ENCODE data around the gene REM1.
"Not testable (repeated sequence)": the region's sequence is repeated elsewhere in the genome, so short reads cannot be mapped to it uniquely, and the experiment has no call there.

Gene REM1

GRCh38 chr20:31485450-31486339, 10.6 kb downstream of the REM1 start:
- DNase-seq (ENCODE audit: low read depth in 3 of 3), result peak in 1 of 3 experiments; percentile 32

DNA sequence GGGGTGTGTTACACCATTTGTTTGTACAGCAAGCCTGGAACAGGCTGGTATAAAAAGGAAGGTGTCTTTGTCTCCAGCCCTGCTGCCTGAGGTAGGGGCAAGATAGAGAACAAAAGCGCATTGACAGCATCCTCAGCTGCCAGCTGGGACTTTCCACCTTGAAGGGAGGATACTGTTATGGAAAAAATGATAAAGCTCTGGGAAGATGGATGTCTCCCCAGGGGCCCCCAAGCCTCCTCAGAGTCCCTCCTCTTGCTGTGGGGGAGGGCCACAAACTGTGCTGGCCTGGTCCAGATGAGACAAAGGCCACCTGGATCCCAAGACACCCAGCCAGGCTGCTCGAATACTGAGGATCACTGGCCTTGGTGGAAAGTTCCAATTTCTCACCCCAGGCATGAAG, 13.0 kb downstream of the REM1 start:
- no peak for DNase-seq (ENCODE audit: low read depth in 3 of 3)

DNA sequence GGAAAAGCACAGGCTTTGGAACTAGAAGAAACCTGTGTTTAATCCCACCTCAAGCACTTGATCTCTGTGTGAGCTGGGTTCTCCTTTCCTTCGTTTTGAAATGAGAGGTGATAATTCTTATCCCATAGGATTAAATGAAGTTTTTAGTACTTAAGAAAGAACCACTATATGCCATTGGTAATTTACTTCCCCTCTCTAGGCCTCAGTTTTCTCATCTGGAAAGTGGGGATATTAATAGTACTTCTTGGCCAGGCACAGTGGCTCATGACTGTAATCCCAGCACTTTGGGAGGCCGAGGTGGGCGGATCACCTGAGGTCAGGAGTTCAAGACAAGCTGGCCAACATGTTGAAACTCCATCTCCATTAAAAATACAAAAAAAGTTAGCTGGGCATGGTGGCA, 14.1 kb downstream of the REM1 start:
- DNase-seq (ENCODE audit: low read depth in 3 of 3), result no peak

- DNase-seq (ENCODE audit: low read depth in 3 of 3), result no peak
These were observed 15.7 kb downstream of the REM1 start for GRCh38 chr20:31490752-31491151.

DNA sequence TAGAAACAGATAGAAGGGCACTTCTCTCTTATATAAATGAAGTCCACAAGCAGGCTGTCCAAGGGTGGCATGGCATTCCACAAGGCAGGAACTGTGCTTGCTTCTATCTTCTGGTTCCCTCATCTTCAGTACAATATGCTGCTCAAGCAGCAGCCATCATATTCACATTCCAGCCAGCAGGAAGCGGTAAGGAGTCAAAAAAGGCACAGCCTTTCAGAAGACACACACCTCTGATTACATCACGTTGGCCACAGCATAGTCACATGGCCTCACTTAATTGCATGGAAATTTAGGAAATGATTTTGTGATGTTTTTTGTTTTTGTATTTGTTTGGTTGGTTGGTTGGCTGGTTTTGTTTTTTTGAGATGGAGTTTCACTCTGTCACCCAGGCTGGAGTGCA, 19.0 kb downstream of the REM1 start:
- DNase-seq (ENCODE audit: low read depth in 3 of 3), result no peak

GRCh38 chr20:31496761-31497295, 21.7 kb downstream of the REM1 start:
- DNase-seq (ENCODE audit: low read depth in 3 of 3), result no peak

DNA sequence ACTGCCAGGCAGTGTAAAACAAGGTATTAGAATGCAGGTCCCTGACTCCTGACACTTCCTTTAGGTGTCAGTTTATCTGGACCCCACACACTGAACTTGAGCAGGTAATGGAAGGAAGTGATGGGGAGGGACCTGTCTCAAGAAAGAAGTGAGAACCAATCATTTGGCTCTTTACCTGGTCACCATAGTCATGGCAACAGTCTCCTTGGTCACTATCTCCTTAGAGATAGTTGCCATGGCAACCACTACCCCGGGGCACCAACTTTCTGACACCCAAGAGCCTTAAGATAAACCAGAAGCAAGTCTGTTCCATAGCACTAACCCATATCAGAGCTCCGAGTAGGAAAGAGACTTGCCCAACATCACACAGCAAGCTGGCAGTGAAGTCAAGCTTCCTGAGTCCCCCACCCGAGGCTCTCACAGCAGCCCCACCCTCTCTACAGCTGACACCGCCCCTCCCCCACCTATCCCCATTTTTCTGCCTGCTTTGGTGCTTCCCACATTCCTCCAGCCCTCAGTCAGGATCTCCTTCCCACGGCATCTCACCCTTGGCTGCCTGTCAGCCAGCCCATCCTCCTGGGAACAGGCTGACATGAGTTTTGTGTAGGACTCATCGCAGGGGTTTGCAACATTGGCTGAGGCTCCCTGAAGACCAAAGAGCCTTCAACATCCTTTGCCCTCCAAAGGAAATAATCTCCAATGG, 22.9 kb downstream of the REM1 start:
- DNase-seq (ENCODE audit: low read depth in 3 of 3), result no peak

GRCh38 chr20:31500527-31500926, 25.4 kb downstream of the REM1 start:
- no peak for DNase-seq (ENCODE audit: low read depth in 3 of 3)

DNA sequence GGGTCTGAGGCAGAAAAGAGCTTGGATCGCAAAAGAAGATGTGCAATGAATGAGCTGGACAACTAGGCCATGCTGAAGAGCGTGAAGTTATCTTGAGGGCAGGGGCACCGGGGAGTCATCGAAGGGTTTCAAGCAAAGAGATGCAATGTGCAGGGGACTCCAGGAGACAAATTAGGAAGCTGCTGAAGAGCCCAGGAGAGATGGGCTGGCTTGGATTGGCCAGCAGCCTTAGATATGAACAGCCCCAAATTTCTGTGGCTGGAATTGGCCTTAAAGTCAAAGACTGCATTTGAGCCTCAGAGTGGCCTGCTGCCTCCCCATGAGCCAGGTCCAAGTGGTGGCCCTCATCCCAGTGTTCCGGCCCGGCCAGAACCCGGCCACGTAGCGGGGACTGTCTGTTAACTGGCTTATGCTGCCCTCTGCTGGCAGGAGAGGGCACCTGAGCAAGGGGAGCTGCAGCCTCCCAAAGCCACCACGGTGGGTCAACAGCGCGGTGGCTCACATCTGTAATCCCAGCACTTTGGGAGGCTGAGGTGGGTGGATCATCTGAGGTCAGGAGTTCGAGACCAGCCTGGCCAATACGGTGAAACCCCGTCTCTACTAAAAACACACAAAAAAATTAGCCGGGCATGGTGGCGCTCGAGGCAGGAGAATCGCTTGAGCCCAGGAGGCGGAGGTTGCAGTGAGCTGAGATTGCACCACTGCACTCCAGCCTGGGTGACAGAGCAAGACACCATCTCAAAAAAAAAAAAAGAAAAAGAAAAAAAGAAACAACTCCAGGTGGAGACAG, 28.0 kb downstream of the REM1 start:
- peak; percentile 54 to 75 (median 69) for DNase-seq (ENCODE audit: low read depth in 3 of 3)

DNA sequence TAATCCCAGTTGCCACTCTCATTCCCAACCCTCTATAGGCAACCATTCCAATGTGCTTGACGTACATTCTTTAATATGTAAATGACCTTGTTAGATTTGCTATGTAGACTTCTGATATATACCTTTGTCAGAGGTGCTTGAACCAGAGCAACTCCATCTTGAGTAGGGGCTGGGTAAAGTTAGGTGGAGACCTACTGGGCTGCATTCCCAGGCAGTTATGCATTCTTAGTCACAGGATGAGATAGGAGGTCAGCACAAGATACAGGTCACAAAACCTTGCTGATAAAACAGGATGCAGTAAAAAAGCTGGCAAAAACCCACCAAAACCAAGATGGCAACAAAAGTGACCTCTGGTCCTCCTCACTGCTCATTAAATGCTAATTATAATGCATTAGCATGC, 30.8 kb downstream of the REM1 start:
- DNase-seq (ENCODE audit: low read depth in 3 of 3), result no peak

DNA sequence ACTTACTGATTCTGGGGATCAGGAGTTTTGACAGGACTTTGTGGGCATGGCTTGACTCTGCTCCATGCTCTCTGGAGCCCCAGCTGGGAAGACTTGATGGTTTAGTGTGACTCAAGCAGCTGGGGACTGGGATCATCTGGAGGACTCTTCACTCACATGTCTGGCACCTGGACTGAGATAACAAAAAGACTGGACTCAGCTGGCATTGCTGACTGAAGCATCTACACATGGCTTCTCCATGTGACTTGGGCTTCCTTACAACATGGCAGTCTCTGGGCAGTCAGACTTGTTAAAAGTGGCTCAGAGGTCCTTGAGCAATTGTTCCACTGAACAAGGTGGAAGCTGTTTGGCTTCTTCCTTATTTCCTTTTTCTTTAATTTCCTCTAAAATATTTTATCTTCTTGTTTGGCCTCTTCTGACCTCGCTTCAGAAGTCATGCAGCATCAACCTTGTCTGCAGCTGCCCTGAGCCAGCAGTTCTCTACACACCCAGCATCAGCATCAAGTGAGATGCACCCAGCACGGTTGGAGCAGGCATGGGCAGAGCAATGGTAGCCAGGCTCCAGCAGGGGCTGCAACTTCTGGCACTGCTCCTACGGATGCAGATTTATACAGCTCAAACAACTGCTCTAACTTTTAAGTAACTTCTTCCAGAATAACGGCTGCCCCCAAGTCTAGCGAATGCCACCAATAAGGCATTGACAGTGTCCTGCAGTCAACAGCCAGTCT, 33.6 kb downstream of the REM1 start:
- no peak for DNase-seq (ENCODE audit: low read depth in 3 of 3)

DNA sequence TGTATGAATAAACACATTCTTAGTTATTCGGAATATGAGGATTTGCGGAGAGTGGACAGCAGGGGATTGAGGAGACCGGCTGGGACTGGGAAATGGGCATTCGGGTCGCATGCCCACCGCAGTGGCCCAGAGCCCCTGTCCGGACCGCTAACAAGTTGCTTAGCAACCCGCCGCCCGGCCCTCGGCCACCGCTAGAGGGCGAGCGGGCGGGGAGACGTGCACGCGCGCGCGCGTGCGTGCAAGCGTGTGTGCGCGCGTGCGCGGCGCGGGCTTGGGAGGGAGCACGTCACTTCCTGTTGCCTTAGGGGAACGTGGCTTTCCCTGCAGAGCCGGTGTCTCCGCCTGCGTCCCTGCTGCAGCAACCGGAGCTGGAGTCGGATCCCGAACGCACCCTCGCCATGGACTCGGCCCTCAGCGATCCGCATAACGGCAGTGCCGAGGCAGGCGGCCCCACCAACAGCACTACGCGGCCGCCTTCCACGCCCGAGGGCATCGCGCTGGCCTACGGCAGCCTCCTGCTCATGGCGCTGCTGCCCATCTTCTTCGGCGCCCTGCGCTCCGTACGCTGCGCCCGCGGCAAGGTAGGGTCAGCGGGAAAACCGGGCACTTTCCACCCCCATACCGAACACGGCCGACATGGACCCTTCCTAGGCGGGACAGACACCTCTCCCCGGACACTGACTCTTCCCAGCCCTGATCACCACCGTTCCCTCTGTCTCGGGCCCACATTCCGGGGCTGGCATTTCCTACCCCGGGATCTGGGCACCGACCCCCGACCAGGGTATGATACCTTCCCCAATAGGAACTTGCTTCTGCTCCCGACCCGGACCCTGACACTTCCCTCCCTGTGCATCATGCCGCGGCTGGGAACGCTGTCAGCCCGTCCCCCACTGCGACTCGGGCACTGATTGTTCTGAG, 39.3 kb downstream of the REM1 start, which contains the start of gene HM13:
Gene HM13, plus strand, starts transcription at position 289 of the 918 bp plus-strand sequence. Its CDS starts 110 bp downstream, at position 399.
- peak; percentile 74 to 84 (median 78) for DNase-seq (ENCODE audit: low read depth in 3 of 3)

DNA sequence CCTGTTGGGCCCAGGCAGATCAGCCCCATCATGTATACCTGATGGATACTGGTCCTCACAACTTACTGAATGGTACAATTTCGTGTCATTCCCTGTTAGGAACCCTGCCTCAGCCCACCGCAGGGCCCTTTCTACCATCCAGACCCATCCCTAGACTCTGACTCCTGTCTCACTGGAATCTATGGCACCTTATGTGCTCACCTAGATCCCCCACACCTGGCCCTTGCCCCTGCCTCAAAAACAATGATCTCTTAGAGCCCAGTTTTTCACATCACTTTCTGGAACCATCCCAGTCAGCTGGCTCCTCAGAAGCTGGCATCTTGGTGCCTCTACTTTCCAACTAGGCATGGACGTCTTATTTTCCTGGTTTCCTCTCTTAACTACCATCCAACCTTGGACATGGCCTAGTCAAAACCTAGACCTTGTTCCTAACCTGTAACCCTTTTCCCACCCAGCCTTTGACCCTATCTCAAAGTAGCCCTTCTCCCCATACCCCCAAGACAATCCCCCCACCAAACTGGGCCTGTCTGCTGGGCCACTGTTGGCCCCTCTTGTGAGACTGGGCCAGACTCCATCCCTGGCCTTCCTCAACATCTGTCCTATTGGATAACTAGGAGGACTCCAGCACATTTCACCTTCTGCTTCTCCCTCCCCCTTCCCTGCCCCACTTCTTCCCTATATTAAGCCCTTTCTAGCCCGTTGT, 40.1 kb downstream of the REM1 start:
- no peak for DNase-seq (ENCODE audit: low read depth in 3 of 3)

DNA sequence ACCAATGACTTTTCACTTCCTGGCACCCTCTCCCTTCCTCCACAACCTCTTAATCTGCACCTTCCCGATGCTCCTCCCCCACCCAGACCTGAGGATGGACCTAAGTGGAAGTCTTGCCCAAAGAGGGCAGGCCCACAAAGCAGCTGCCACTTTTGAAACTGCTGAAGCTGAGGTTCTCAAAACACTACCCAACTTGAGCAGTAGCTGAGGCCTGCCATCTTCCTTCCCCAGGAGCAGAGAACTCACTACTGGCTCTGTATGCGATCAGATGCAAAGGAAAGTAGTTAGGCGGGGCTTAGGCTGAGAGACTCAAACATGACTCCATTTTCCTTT, 40.7 kb downstream of the REM1 start:
- DNase-seq (ENCODE audit: low read depth in 3 of 3), result no peak

- no peak for DNase-seq (ENCODE audit: low read depth in 3 of 3)
These were observed 41.1 kb downstream of the REM1 start for GRCh38 chr20:31516166-31516565.

GRCh38 chr20:31516651-31517050, 41.6 kb downstream of the REM1 start:
- DNase-seq (ENCODE audit: low read depth in 3 of 3), result no peak

DNA sequence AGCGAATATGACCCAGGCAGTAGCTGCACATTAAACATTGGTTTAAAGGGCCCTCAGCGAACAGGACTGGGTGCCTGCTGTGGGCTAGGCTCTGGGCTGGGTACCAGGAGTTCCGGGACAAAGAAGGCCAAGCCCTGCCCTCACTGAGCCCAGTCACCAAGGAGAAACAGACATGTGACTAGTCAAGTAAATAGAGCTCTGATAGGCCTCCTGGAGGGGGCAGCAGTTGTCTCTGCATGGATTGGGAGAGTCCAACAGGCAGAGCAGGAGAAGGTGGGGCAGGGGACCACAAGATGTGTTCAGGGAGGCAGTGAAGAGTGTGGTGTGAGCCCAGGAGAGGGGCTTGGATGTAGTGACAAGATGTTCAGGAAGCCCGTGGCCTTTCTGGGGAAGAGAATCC, 42.3 kb downstream of the REM1 start:
- no peak for DNase-seq (ENCODE audit: low read depth in 3 of 3)

- DNase-seq (ENCODE audit: low read depth in 3 of 3), result not testable (repeated sequence)
These were observed 46.2 kb downstream of the REM1 start for GRCh38 chr20:31521267-31521666.

- DNase-seq (ENCODE audit: low read depth in 3 of 3), result no peak
These were observed 47.6 kb downstream of the REM1 start for GRCh38 chr20:31522731-31523130.

Measured in stimulated activated CD4-positive, alpha-beta T cell treated with anti-CD3 and anti-CD28 coated beads, TNF-alpha, amount 100 ng/mL, for 24 hours (primary cell).